ENCODE results near the gene MRTFA.
"Not testable (repeated sequence)": the region's sequence is repeated elsewhere in the genome, so short reads cannot be mapped to it uniquely, and the experiment has no call there.

Gene MRTFA

GRCh38 chr22:40636380-40637182 is at the start of gene MRTFA:
Gene MRTFA (minus strand): TSS chr22:40636719.
- peak; percentile 96 to 99 (median 99) for DNase-seq (ENCODE audit: low read depth in 3 of 3)

GRCh38 chr22:40685406-40685805 is 48.9 kb upstream of the MRTFA start:
- no peak for DNase-seq (ENCODE audit: low read depth in 3 of 3)

GRCh38 chr22:40684728-40685127 is 48.2 kb upstream of the MRTFA start:
- no peak for DNase-seq (ENCODE audit: low read depth in 3 of 3)

DNA sequence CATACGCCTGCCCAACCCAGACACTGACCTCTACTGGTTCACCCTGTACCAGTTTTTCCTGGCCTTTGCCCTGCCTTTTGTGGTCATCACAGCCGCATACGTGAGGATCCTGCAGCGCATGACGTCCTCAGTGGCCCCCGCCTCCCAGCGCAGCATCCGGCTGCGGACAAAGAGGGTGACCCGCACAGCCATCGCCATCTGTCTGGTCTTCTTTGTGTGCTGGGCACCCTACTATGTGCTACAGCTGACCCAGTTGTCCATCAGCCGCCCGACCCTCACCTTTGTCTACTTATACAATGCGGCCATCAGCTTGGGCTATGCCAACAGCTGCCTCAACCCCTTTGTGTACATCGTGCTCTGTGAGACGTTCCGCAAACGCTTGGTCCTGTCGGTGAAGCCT is 44.9 kb upstream of the MRTFA start:
- DNase-seq (ENCODE audit: low read depth in 3 of 3): no peak

GRCh38 chr22:40680819-40681183 is 44.3 kb upstream of the MRTFA start:
- no peak for DNase-seq (ENCODE audit: low read depth in 3 of 3)

- DNase-seq (ENCODE audit: low read depth in 3 of 3): no peak
These were observed 43.7 kb upstream of the MRTFA start for GRCh38 chr22:40679964-40680818.

DNA sequence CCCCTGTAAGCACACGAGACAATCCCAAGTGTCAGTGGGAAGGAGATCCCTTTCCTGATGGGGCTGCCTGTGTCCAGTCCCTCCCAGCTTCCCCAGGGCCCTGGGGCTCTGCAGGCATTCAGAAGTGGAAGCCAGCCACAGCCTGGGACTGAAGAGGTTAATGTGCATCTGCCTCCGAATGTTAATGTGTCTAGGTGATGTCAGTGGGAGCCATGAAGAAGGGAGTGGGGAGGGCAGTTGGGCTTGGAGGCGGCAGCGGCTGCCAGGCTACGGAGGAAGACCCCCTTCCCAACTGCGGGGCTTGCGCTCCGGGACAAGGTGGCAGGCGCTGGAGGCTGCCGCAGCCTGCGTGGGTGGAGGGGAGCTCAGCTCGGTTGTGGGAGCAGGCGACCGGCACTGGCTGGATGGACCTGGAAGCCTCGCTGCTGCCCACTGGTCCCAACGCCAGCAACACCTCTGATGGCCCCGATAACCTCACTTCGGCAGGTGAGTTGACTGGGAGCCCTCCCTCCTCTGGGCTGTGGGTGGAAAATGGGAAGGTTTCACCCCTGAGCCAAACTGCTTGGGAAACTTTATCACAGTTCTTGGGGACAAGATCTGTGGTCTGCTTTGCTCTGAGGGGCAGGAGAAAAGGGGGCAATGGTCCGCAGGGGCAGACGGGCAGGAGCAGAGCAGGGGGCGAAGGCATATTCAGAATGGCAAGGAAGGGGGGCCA is 42.9 kb upstream of the MRTFA start, which contains the start of gene MCHR1:
MCHR1 (plus strand) TSS at position 236 of the 715 bp plus-strand sequence; CDS start at position 405, 169 bp downstream.
- no peak for DNase-seq (ENCODE audit: low read depth in 3 of 3)

- DNase-seq (ENCODE audit: low read depth in 3 of 3): no peak
These were observed 42.2 kb upstream of the MRTFA start for GRCh38 chr22:40678493-40679248.

DNA sequence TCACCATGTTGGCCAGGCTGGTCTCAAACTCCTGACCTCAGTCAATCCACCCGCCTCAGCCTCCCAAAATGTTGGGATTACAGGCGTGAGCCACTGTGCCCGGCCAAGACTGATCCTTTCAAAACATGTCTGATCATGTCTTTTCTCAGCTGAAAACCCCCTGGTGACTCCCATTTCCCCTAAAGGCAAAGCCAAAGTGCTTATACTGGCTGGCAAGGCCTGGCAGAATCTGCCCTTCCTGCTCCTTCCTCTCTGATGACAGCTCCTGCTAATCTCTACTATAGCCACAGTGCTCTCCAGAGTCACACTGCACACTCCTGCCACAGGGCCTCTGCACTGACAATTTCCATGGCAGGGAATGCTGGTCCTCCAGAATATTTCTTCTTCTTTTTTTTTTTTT is 40.1 kb upstream of the MRTFA start:
- DNase-seq (ENCODE audit: low read depth in 3 of 3): no peak

GRCh38 chr22:40676166-40676565 is 39.6 kb upstream of the MRTFA start:
- DNase-seq (ENCODE audit: low read depth in 3 of 3): not testable (repeated sequence)

DNA sequence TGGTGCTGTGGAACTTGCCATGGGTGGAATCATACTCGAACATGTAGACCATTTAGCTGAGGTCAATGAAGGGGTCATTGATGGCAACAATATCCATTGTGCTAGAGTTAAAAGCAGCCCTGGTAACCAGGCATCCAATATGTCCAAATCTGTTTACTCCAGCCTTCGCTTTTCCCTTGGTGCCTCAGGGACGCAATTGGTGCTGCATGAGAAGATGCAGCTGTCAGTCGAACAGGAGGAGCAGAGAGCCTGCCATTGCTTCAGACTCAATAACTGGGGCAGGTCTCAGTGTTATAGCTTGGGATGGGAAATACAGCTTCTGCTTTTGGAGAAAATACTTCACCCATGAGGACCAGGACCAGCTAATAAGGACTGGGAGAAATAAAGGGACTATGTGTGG is 37.8 kb upstream of the MRTFA start:
- DNase-seq (ENCODE audit: low read depth in 3 of 3): no peak

GRCh38 chr22:40673017-40673416 is 36.5 kb upstream of the MRTFA start:
- no peak for DNase-seq (ENCODE audit: low read depth in 3 of 3)

GRCh38 chr22:40671796-40672360 is 35.4 kb upstream of the MRTFA start:
- no peak for DNase-seq (ENCODE audit: low read depth in 3 of 3)

DNA sequence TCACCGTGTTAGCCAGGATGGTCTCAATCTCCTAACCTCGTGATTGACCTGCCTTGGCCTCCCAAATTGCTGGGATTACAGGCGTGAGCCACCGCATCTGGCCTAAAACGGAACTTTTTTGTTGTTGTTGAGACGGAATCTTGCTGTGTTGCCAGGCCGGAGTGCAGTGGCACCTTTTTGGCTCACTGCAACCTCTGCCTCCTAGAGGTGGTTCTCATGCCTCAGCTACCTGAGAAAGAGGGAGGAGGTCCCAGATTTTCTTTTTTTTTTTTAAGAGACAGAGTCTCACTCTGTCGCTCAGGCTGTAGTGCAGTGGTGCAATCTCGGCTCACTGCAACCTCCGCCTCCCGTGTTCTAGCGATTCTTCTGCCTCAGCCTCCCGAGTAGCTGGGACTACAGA is 34.9 kb upstream of the MRTFA start:
- DNase-seq (ENCODE audit: low read depth in 3 of 3): no peak

DNA sequence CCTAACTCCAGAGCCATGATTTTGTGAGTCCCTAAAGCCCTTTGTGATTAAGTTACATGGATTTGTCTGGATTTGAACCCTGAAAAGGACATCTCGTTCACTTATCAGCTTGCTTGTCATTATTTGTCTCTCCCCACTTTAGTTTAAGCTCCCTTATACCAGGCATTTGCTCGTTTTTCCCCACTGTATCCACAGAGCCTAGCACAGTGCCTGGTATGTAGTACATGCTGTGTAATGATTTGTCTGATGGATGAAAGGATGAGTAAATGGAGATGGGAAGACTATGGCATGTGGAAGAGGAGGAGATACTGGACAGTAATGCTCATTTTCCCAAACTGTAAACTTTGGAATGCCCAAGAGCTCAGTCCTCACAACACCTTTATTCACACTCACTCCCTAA is 33.5 kb upstream of the MRTFA start:
- no peak for DNase-seq (ENCODE audit: low read depth in 3 of 3)

DNA sequence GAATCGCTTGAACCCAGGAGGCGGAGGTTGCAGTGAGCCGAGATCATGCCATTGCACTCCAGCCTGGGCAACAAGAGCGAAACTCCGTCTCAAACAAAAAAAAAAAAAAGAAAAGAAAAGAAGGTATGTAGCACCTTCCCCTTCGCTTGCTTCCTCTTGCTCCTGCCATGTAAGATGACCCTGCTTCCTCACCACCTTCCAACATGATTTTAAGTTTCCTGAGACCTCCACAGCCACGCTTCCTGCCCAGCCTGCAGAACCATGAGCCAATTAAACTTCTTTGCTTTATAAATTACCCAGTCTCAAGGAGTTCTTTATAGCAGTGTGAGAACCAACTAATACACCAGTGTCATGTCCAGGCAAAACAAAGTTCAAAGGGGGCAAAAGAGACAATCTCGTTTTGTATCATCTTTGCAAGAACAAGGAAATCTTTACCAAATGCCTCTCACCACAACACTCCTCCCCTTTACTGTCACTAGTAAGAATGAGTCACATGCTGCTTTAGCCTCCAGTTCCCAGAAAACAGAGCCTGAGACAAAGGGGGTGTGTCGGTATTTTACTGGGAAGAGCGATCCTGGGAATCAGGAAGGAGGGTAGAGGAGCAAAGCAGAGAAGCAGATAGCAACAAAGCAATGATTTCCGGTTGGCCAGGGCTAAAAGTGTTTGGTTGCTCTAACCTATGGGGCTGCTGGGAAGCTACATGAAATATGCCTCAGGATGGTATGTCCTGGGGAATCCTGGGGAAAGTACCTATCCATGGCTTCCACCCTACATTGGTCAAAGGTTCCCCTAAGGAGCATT is 32.3 kb upstream of the MRTFA start:
- DNase-seq (ENCODE audit: low read depth in 3 of 3): no peak

- DNase-seq (ENCODE audit: low read depth in 3 of 3): no peak
These were observed 29.8 kb upstream of the MRTFA start for GRCh38 chr22:40666151-40666848.

DNA sequence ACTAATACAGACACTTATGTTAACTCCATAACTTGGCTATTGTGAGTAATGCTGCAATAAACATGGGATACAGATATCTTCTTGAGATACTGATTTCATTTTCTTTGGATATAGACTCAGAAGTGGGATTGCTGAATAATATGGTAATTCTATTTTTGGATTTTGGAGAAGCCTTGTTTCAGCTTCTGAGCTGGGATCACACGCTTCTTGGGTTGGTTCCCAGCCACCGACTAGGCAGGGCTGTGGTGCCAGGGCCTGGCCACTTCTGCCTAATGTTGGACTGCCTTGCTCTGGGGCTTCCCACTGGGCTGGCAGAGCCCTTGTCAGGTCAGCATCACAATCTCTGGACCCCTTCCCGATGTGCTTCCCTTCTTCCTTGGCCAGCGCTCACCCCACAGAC is 28.8 kb upstream of the MRTFA start:
- no peak for DNase-seq (ENCODE audit: low read depth in 3 of 3)

DNA sequence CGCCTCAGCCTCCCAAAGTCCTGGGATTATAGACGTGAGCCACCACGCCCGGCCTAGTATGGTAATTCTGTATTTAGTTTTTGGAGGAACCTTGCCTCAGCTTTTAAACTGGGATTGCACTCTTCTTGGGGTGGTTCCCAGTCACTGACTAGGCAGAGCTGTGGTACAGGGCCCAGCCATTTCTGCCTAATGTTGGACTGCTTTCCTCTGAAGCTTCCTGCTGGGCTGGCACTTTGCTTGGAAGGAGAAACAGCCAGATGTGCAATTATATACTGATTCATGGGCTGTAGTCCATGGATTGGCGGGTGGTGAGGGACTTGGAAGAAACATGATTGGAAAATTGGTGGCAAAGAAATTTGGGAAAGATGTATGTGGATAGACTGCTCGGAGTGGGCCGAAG is 25.2 kb upstream of the MRTFA start:
- no peak for DNase-seq (ENCODE audit: low read depth in 3 of 3)

DNA sequence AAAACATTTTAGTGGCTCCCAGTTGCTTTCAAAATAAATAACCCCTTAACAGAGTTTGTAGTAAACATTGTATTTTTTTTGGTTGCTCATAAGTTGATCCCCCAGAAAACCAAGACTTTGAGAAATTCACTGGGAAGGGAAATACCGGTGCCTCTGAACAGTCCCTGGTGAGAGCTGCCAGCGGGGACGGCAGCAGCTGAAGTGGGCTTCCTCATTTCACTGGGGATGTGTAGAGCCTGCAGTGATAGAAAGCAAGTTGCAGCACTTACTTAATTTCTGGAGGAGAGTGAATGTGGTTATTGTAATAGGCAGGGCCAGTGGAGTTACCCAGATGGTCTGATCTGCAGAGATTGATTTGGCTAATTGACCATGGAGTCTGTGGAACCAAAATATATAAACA is 24.2 kb upstream of the MRTFA start:
- DNase-seq (ENCODE audit: low read depth in 3 of 3): no peak
